Measurements from ENCODE around the gene EDARADD. TPM values are rescaled to one million over a fixed set of nuclear protein-coding genes. Genes with fewer than 3 reads are reported as not detected.
"Not testable (repeated sequence)": the region's sequence is repeated elsewhere in the genome, so short reads cannot be mapped to it uniquely, and the experiment has no call there.

EDARADD gene
- polyA plus RNA-seq, 4 donors = 1.3 to 8.6 (median 6.8) TPM

- DNase-seq (ENCODE audit: low read depth in 4 of 4, low spot score in 3 of 4) = peak in 1 of 4 donors; percentile 20
Observed at GRCh38 chr1:236480758-236481436, 86.8 kb downstream of the EDARADD start.

GRCh38 chr1:236484310-236484971, 90.4 kb downstream of the EDARADD start:
- no peak for DNase-seq (ENCODE audit: low read depth in 4 of 4, low spot score in 3 of 4)

DNA sequence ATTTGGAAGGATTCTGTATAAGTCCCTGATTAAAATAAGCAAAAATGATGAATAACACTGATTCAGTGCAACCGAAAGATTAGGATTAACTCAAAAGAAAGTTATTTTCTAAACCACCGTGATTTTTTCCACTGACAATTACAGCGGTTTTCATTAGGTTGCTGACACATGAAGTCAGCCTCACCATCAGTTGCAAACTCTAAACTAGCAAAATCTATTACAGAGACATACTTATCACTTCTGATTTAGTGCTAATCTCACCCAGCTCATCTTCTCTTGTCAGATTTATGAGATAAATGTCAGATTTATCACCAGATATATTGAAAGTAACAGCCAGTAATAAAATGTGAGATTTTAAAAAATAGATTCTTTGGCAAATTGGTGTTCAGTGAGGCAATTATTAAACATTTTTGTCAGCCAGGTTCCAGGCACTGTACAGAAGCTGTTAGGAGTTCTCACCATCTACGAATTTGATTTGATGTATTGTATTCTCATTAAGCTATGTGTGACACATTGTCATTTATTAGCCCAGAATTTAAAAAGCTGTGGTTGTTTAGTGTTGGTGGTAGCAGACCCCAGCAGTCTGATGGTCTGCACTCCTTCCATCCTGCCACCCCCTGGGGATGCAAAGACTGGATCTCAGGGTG, 92.4 kb downstream of the EDARADD start:
- no peak for DNase-seq (ENCODE audit: low read depth in 4 of 4, low spot score in 3 of 4)

DNA sequence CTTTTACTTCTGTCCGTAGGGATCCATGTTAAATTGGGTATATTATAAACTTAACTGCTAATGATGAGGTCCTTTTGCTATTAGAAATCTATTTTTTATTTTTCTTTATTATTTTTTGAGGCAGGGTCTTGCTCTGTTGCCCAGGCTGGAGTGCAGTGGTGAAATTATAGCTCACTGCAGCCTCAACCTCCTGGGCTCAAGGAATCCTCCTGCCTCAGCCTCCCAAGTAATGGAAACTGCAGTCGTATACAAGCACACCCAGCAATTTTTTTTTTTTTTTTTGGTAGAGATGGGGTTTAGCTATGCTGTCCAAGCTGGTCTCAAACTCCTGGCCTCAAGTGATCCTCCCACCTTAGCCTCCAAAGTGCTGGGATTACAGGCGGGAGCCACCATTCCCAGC, 95.1 kb downstream of the EDARADD start:
- DNase-seq (ENCODE audit: low read depth in 4 of 4, low spot score in 3 of 4) = not testable (repeated sequence)

- DNase-seq (ENCODE audit: low read depth in 4 of 4, low spot score in 3 of 4) = peak in 3 of 4 donors; percentile 31 to 44 (median 32)
Observed at GRCh38 chr1:236489710-236490377, 95.8 kb downstream of the EDARADD start.

GRCh38 chr1:236491469-236492136, 97.5 kb downstream of the EDARADD start:
- no peak for DNase-seq (ENCODE audit: low read depth in 4 of 4, low spot score in 3 of 4)

DNA sequence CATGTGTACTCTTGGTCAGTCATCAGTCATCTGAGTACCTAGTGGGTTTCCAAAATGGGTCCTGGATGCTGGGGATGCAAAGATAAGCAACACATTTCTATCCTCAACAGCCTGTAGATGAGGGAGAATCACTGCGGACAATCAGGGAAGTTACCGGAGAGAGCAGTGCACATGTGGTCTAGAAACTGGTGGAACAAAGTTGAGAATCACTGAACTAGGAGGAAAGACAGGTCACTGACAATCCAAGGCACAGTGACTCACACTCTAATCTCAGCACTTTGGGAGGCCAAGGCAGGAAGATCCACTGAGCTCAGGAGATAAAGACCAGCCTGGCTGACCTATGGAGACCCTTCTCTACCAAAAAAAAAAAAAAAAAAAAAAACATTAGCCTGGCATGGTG, 98.3 kb downstream of the EDARADD start:
- DNase-seq (ENCODE audit: low read depth in 4 of 4, low spot score in 3 of 4) = no peak

GRCh38 chr1:236494082-236494481, 100.0 kb downstream of the EDARADD start:
- DNase-seq (ENCODE audit: low read depth in 4 of 4, low spot score in 3 of 4) = no peak

DNA sequence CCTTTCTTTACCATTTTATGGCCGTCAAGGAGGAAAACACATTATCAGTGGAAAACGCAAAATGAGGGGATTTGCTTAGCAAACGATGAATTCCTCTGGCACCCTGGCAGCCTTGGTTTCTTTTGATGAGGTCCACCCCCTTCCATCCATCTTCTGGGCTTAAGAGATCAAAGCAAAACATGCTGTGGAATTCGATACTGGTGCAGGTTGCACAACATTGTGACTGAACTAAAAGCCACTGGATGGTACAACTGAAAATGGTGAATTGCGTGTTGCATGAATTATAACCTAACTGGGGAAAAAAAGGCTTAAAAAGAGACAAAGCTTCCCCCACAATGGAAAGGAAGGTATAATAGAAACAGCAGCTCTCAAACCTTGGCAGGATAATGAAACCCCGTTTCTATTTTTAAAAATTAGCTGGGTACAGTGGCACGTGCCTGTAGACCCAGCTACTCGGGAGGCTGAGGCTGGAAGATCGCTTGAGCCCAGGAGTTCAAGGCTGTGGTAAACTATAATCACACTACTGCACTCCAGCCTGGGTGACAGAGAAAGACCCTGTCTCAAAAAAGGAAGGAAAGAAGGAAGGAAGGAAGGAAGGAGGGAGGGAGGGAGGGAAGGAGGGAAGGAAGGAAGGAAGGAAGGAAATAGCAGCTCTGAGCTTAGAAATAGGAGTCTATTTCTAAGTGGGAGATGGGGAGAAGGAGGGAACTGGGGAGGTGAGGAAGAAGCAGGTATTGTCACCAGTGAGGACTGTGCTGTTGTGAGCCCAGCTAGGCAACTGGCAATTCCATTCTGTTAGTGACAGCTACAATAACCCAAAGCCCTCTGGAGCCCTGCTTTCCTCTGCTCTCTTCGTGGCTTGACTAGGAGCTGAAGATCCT, 100.7 kb downstream of the EDARADD start:
- no peak for DNase-seq (ENCODE audit: low read depth in 4 of 4, low spot score in 3 of 4)

GRCh38 chr1:236495467-236496112, 101.5 kb downstream of the EDARADD start:
- DNase-seq (ENCODE audit: low read depth in 4 of 4, low spot score in 3 of 4) = no peak

DNA sequence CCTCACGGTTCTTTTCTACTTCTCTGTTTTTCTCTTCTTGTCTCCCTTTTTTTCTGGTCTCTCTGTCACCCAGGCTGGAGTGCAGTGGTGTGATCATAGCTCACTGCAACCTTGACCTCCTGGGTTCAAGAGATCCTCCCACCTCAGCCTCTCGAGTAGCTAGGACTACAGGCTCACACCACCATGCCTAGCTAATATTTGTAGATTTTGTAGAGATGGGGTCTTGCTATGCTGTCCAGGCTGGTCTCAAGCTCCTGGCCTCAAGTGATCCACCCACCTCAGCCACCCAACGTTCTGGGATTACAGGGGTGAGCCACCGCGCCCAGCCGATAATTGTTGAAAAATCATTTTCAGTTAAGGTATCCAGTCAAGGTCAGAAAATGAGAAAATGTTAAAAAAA, 103.8 kb downstream of the EDARADD start:
- no peak for DNase-seq (ENCODE audit: low read depth in 4 of 4, low spot score in 3 of 4)

DNA sequence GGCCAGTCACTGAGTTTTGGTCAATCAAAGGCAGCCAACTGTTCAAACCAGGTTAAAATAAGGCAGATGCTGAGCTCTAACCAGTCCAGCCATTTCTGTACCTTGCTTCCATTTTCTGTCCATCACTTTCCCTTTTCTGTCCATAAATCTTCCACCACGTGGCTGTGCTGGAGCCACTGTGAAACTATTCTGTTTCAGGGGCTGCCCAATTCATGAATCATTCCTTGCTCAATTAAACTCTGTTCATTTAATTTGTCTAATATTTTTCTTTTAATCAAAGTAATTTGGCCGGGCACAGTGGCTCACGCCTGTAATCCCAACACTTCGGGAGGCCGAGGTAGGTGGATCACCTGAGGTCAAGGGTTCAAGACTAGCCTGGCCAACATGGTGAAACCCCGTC, 107.0 kb downstream of the EDARADD start:
- no peak for DNase-seq (ENCODE audit: low read depth in 4 of 4, low spot score in 3 of 4)

GRCh38 chr1:236502579-236502971, 108.5 kb downstream of the EDARADD start:
- DNase-seq (ENCODE audit: low read depth in 4 of 4, low spot score in 3 of 4) = no peak

DNA sequence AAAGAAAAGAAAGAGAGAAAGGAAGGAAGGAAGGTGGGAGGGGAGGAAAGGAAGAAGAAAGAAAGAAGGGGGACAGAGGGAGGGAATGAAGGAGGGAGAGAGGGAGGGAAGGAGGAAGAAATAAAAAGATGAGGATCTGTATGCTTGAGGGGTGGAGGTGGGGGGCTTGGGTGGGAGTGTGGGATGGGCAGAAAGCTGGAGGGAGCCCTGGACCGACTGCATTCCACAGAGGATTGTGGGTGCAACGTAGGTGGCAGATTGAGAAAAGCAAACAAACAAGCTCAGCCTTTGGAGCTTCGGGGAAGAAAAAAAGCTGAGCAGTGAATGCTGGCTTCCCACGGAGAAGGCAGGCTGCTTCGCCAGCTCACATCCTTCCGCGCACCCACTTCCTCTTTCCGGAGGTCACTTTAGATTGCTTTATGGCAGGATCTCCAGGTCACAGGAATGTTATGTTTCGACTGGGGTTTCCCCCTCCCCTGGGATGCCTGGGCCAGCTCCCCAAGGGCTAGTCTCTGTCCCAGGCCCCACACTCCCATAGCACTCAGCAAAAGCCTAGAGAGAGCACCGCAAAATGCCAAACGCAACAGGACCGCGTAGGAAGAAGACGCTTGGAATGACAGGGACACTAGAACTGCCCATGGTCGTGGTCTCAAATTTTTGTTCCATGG, 109.0 kb downstream of the EDARADD start:
- peak in 2 of 4 donors; percentile 31 to 37 for DNase-seq (ENCODE audit: low read depth in 4 of 4, low spot score in 3 of 4)

GRCh38 chr1:236504338-236504737, 110.3 kb downstream of the EDARADD start:
- not testable (repeated sequence) for DNase-seq (ENCODE audit: low read depth in 4 of 4, low spot score in 3 of 4)

DNA sequence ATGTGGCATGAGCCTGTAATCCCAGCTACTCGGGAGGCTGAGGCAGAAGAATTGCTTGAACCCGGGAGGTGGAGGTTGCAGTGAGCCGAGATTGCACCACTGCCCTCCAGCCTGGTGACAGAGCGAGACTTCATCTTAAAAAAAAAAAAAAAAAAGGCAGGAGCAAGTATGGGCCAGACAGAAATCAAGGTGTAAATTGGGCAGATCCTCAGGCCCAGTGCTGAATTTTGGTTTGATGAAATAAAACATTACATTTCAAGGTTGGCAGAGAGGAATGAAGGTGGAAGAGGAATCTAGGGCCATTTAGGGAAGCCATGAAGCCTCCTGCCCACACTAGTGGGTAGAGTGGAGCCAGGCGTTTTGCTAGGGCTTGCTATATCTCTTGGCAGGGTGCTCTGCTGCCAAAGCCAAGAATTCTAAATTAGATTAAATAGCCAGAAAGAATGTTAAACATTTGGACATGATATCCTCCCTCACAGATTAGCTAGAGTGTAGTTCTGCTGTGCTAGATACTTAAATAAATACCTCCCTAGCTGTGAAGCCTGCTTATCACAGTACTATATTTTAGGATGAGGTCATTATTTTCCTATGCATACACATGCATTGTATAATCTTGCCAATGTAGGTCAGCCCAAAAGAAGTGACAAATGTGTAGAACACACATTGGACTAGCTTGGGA, 113.1 kb downstream of the EDARADD start:
- no peak for DNase-seq (ENCODE audit: low read depth in 4 of 4, low spot score in 3 of 4)

- no peak for DNase-seq (ENCODE audit: low read depth in 4 of 4, low spot score in 3 of 4)
Observed at GRCh38 chr1:236508593-236509027, 114.5 kb downstream of the EDARADD start.

GRCh38 chr1:236509203-236509602, 115.1 kb downstream of the EDARADD start:
- DNase-seq (ENCODE audit: low read depth in 4 of 4, low spot score in 3 of 4) = no peak
